HG03066 (cell line): ENCODE results near the gene IL3.
"Not testable (repeated sequence)": the region's sequence is repeated elsewhere in the genome, so short reads cannot be mapped to it uniquely, and the experiment has no call there.

Experiments used
- ATAC-seq: cut with Tn5 transposase; IDR thresholded peaks from one replicate; pipeline ENCODE4 v1.9.1; 2021; ENCODE audit warnings: low read depth; ENCODE audit not compliant: unreplicated experiment

The IL3 gene

DNA sequence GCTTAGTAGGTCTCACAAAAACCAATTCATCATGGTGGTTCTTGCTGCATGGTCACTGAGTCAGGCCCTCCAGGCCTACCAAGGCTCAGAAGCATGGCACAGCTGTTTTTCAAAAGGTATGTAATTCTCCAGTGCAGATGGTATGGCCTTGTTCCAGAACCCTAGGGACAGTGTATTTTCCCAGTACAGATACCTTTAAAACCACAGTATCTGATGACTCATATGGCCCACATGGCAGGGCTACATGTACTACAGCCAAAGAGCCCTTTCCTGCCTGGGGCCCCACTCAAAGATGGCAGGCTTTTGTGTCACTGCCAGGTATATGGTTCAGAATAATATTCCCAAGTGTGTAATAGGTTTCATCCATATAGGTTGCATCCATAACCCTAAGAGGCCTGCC lies 29.7 kb downstream of the IL3 start:
- ATAC-seq, result no peak

DNA sequence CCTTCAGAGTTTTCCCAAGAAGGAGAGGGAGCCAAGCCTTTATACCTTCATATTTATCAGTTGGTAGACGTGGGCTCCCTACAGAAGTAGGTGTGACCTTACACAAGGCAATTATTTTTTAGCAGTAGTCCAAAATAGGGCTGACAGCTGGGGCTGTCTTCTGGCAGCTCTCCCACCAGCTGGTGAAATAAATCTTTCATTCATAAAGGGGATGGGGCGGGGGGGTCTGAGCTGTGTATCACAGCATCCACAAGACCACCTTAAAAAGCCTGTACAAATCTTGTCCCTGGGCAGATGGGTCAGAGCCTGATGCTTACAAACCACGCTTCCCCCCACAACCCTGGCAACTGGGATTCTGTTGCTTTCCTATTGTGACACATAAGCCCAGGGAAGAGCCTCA lies 32.8 kb downstream of the IL3 start:
- no peak for ATAC-seq

DNA sequence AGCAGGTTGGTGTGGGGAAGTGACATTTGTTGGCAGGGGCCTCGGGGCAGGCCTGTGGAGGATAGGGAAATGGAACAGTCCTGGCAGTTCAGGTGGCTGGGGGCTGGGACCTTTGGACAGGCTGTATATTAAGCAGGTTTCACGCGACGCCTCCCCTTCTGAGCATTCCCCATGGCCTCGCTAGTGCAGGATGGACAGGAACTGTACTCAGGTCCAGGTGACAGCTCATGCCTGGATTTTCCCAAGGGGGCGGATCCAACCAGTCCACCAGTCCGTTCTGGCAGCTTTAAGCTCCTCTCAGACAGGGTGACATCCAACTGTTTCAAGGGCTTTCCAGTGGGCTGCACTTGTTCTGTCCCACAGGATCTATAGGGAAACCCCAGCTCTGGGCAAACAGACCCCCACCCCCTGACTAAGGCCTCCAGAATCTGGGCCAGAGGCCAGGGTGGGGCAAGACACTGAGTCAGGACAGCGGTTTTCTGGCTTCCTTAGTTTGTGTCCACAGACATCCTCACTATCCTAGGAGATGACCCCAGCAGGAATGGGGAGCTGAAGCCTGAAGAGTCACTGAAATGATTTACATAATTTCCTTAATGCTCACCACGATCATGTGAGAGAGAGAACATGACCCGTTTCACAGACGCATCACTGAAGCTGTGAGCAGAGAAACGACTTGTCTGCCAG lies 34.1 kb downstream of the IL3 start:
- no peak for ATAC-seq

DNA sequence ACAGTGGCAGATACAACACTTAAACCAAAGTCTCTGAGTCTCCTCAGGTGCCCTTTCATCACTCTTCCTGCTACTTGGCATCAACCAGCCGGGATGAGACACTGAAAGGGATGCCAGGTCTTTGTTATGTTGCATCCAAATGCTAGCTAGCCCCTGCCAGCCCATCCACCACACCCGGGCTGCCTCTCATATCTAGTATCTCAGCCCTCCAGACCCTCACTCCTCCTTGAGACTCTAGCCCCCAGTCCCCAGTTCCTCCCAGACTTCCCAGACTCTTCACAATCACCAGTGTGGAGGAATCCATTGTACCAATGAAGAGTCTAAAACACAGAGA lies 34.6 kb downstream of the IL3 start:
- no peak for ATAC-seq

DNA sequence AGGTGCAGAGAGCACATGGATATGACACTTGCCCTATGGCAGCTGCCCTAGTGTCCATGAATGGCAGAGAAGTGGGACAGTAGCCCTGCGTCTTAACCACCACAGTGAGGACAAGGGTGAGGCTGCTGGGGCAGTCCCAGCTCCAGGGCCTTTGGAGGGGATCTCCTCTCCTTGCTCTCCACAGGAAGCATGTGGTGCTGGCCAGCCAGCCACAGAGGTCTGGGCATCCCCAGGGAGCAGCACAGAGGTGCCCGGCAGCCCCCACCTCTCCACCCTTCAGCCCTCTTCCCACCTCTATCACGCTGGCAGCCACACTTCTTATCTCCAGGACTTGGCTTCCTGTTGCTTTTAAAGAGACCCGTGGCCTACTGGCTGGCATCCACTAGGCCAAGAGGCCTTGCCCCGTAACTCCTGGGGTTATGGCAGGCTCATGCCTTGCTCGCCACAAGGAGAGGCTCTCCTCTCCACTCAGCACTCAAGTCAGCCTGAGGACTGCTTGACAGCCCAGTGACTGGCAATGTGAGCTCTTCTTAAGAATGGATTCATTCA lies 35.0 kb downstream of the IL3 start:
- ATAC-seq, result no peak

DNA sequence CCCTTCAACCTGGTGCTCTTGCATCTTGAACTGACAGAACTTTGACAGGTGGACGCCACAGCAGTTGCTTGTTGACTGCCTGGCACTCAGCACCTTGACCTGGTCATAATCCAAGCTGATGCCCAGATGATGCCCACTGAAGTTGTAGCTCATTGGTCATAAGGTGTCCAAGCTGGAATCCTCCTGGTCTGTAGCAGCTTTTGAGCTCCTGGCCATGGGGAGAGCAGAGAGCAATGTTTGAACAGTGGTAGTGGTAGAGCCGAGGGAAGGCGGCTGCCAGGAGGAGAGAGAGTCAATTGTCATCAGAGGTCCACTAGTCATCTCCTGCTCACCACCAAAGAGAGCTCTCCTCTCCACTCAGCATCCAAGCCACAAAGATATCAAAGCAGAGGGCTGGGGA lies 36.4 kb downstream of the IL3 start:
- no peak for ATAC-seq

DNA sequence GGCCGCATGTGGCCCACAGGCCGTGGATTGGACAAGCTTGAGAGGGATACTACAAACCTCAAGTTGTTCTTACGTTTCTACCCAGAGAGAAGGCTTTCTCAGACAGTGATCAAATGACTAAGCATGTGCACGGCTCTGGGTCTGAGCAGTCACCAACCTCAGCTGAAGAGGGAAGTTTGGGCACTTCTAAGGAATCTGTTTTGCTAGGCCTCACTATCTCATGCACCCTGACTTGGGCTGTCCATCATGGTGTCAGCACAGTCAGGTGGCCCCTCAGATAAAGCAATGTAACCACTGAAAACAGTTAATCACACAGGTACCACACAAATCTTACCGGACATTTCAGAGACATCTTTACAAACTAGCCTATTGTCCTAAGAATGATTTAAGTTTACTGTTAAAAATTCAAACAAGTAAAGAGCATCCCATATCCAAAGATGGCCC lies 37.7 kb downstream of the IL3 start:
- ATAC-seq, result no peak

DNA sequence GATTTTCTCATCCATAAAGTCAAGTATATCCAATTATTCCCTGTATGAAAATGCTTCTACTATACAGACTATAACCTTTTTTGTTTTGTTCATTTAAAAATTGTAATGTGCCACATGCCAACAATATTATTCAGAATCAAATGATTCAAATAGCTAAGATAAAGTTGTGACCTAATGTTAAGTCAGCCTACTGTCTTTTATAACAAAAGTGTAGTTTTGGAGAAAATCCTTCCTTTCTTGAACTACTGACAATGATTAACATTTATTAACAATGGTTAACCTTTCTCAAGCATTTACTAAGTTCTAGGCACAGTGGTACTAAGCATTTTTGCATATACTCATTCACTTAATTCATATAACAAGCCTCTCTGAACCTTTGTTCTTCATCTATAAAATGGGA lies 38.2 kb downstream of the IL3 start:
- no peak for ATAC-seq

DNA sequence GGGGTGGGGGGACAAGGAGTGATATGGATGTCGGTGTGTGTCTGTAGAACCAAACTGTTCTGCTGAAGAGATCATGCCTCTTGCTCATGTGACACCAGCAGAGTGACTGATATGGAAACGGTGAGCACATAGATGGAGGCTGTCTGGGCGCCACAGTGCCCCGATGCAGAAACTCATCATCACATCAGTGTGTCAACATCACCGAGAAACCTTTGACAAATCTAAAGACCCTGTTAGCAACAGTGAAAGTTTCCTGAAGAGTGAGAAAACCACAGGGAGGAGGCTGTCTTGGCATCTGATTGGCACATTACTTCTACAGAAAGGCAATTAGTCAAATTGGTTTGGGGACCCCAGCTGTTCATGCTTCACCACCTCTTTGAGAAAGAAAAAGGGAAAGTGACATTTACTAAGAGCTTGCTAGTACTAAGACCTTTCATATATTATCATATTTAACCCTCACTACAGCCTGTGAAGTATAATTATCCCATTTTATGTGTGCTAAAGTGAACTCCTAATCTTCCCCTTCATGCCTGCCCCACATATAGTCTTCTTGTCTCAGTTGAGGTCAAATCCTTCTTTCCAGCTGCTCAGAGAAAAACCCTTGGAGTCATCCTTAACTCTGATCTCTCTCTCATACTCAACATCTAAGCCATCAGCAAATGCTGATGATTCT lies 38.8 kb downstream of the IL3 start:
- peak; percentile 25 for ATAC-seq

DNA sequence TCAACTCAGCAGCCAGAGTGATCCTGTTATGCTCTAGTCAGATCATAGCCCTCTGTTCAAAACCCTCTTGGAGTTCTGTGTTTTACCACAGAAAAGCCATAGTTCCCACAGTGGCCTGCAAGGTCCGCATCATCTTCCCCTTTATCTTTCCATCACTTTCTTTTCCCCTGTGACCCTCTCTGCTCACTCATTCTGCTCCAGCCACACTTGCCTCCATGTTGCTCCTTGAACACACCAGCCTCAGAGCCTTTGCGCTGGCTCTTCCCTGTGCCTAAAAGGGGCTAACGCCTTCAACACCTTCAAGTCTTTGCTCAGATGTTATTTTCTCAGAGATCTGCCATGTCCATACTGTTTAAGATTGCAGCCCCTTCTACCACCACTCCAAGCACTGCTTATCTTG lies 39.5 kb downstream of the IL3 start:
- ATAC-seq, result no peak

DNA sequence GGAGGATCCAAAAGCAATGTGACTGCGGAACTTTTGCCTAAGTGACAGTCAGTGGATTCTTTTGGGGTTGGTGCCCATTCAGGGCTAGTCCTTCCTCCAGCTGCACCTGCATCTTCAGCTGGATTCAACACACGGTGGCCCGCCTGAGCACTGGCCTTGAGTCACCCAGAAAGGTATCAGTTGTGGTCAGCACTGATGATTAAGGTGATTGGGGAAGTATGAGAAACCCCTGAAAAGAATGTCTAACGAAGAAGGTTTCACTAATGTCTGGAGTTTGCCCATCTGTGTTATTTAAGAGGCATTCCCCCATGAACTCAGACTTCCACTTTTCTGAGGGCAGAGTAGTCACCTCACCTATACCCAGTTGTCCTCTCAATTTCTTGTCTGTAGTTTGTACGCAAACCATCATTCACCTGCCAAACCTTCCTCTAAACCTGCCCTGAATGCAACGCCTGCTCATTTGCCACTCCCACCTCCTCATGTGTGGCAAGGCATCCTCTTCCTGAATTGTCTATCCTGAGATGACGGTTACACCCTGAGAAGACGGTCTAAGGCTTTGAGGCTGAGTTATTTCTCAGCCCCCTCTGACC lies 40.3 kb downstream of the IL3 start:
- ATAC-seq, result no peak

DNA sequence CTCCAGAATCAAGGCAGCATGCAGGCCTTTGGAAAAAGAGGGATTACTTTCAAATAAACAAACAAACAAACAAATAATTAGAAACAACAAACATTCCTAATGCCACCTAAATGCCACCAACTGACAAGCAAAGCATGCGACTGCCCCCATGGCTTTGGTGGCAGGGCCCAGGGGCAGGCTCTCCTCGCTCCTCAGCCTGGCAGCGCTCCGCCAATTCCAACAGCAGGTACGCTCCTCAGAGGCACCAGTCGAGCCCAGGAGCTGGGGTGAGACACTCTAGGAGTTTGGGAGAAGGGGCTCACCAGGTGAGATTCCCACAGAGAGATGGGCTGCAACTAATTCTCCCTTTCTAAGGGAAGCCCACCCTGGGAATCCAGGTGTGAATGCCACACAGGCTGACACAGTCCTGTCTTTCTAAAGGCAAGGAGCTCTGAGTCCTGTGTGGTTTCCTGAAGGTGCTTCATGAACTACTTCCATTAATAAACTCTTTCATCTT lies 41.0 kb downstream of the IL3 start:
- ATAC-seq, result no peak

DNA sequence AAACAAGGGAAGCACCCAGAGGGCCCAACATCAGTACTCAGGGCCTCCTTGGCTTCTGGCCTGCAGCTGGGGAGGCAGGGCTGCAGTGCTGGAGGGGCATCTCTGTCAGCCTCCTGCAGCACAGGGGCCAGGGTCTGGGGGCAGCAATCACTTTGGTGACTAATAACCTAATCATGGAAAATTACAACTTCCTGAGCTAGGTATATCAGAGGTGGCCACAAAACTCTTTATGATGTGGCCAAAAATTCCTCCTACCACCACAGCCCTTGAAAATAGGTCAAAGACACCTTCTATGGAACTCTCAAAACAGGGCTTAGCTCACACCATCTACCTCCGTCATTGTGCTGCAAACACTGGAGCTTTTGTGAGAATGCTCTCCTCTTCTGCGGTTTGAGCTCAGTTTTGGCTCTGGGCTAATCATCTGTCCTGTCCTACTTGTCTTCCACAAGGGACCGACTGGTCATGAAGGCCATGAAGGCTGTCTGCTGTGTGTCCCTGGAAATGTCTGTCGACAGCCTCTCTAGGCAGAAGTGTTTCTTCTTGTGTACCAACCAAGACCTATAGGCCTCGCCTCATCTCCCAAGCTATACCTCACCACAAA lies 41.7 kb downstream of the IL3 start:
- ATAC-seq, result no peak

DNA sequence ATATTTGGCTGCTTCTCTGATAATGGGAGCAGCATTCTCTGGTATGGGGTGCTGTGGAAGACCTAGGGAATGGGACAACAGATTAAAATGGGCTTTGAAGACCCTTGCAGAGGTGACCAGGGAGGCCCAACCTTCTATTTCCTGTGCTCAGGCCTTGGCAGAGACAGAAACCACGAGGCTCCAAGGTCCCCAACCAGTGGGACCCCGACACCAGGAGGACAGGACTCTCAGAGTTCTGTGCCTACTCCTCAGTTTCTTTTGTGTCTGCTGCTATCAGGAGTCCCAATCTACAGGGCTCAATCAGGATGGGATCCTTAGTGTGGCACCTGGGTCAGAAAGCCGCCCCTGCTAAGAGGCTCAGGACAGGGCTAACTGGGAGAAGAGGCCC lies 42.5 kb downstream of the IL3 start:
- ATAC-seq, result no peak

DNA sequence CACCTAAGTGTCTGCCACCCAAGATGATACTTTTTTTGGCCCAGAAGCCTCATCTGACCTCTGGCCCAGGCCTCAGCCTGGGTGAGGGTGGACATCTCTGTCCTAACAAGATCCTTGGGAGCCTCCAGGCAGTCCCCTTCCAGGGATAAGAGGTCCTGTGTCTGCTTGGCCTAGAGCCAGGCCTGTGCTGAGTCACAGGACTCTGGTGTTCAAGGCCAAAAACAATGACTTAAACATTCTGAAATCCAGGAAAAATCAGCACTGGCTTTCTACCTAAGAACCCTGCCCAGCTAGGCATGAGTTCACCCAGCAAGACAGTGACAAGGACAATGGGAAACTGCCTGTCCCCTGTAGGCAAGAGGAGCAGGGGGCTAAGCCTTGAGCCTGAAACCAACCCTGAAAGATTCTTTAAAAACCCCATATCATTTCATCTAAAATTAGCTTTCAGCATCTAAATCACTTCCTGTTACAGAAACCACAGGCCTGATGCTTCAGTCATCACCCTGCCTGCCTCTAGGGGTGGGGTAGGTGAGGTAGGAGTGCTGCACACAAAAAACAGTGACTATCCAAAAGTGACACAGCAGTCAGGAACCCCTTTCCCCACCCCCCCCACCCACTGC lies 43.0 kb downstream of the IL3 start:
- ATAC-seq, result peak; percentile 71

DNA sequence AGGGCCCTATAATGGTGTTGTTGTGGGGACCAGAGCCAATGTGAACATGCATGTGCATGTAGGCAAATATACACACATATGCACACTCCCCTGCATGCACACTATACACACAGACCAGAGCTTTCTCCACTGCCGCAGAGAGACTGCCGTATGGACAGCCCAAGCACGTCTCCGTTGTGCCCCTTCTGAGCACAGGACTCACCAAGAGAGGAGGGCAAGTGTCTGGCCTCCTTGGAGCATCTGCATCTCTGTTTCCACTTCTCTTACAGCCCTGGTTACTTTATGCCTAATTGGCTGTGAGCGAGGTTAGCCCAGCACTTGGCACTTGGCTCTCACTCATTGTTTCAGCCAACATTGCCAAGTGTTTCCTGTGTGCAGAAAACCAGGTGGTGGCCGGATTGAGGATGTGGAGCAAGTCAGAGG lies 43.5 kb downstream of the IL3 start:
- ATAC-seq, result peak; percentile 19

DNA sequence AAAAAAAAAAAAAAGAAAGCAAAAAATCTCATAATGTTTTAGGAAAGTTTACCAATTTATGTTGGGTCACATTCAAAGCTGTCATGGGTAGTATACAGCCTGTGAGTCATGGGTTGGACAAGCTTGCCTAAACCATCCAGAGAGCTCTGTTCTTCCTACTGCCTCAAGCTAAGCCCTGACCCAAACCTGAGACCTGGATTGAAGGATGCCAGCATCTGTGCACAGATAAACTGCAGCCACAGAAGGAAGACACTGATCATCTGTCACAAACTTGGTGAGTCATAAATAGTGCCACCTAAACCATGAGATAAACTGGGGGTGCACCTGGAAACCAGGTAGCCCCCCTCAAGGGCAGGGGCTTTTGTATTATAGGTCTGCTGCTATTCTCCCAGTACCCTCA lies 44.1 kb downstream of the IL3 start:
- ATAC-seq, result no peak

DNA sequence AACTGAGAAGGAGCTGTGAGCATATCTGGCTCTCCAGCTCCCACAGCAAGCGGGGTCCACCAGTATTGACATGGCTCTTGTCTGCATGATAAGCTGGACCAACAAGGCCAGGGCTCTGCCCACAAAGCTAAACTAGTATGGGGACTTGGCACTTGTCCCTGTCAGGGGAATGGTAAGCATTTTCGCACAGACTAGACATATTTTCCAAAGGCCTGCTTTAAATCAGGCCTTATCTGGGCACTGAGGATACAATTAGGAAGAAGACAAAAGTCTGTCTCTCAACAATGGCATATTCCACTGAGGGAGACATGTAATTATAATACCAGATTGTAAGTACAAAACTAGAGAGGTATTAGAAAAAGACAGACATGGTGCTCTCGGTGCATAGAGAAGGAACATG lies 45.2 kb downstream of the IL3 start:
- ATAC-seq, result no peak

DNA sequence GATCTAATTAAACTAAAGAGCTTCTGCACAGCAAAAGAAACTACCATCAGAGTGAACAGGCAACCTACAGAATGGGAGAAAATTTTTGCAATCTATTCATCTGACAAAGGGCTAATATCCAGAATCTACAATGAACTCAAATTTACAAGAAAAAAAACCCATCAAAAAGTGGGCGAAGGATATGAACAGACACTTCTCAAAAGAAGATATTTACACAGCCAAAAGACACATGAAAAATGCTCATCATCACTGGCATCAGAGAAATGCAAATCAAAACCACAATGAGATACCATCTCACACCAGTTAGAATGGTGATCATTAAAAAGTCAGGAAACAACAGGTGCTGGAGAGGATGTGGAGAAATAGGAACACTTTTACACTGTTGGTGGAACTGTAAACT lies 48.0 kb downstream of the IL3 start:
- ATAC-seq, result not testable (repeated sequence)

DNA sequence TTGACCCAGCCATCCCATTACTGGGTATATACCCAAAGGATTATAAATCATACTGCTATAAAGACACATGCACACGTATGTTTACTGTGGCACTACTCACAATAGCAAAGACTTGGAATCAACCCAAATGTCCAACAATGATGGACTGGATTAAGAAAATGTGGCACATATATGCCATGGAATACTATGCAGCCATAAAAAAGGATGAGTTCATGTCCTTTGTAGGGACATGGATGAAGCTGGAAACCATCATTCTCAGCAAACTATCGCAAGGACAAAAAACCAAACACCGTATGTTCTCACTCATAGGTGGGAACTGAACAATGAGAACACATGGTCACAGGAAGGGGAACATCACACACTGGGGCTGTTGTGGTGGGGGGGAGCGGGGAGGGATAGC lies 48.5 kb downstream of the IL3 start:
- not testable (repeated sequence) for ATAC-seq

DNA sequence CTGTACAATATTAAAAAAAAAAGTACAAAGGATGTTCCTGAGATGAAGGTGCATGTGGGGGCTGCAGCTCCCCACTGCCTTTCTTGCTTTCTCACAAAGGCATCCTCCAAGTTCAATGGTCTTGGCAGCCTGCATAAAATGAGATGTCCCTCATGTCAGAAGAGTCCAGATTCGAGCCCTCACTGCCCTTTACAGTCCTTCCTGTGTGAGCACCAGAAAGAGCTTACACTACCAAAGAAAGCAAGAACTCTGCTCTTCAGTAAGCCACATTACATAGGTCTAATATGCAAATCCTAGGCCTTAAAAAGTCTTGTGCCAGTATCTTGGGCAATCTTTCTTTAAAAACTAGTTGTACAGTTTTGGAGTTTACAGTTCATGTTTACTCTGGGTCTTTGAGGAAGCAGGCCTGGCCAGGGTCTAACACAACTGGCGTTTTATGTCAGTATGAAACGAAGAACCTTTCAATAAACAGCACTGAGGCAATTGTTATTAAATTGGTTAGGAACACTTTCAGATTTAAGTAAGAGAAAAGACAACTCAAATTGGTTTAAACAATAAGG lies 49.1 kb downstream of the IL3 start:
- ATAC-seq, result no peak
